GM18873 (cell line): Measurements from ENCODE around the gene CPED1.
"Not testable (repeated sequence)": the region's sequence is repeated elsewhere in the genome, so short reads cannot be mapped to it uniquely, and the experiment has no call there.

Source experiments
- ATAC-seq: cut with Tn5 transposase; IDR thresholded peaks from one replicate; pipeline ENCODE4 v1.9.1; 2021; ENCODE audit warnings: mild to moderate bottlenecking, moderate library complexity, moderate number of reproducible peaks; ENCODE audit not compliant: unreplicated experiment, low FRiP score

Gene CPED1

DNA sequence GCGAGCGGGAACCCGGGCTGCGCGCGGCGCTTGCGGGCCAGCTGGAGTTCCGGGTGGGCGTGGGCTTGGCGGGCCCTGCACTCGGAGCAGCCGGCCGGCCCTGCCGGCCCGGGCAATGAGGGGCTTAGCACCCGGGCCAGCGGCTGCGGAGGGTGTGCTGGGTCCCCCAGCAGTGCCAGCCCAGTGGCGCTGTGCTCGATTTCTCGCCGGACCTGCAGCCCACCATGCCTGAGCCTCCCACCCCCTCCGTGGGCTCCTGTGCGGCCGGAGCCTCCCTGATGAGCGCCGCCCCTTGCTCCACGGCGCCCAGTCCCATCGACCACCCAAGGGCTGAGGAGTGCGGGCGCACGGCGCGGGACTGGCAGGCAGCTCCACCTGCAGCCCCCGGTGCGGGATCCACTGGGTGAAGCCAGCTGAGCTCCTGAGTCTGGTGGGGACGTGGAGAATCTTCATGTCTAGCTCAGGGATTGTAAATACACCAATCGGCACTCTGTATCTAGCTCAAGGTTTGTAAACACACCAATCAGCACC, 71.5 kb downstream of the CPED1 start:
- ATAC-seq: not testable (repeated sequence)

DNA sequence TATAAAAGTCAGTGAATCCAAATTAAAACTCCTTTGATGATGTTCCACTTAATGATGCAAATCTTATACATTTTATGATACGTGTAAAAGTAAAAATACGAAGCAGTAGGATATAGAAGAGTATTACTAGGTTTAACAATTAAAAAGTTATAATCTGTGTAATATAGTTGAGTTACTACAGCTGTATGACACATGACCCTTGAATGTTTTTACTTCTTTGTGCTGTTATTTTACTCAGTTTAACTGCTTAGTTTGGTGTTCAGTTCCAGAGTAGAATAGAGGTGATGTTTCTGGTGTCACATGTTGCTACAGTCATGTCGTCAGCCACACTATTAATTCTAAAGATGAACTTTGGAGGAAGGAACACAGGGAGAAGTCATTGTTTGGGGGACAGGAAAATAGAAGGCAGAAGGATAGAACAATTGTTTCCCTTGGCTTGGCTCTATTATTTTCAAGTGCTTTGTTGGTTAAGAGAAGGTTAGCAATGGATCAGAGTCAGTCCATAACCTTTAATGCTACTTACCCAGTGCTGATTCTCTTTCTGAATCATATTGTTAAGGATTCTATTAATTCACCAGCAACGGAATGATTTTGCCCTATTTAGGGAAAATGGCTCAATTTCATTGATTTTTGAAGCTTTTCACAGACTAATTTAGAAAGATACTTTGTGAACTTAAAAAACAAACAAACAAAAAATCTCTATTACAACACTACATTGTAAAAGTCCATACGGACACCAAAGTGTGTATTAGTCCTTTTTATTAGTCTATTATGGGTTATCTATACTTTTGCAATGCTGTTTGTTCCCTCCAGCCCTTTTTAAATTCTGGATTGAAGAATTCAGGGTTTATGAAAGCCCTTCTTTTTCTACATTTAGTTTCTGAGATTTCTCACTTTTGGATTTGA, 73.4 kb downstream of the CPED1 start:
- no peak for ATAC-seq

DNA sequence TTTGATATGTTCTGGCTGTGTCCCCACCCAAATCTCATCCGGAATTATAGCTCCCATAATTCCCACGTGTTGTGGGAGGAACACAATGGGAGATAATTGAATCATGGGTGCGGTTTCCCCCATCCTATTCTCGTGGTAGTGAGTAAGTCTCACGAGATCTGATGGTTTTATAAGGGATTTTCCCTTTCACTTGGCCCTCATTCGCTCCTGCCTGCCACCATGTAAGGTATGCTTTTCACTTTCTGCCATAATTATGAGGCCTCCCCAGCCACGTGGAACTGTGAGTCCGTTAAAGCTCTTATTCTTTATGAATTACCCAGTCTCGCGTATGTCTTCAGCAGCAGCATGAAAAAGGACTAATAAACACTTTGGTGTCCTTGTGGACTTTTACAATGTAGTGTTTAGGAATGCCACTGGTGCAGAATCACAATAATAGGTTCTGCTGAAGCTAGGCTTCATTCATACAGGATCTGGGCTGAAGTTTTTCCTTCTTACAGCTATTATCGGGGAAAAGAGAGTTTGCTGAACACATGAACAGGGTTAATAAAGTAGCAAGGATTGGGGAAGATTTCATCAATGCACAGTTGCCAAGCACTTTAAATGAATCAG, 74.3 kb downstream of the CPED1 start:
- no peak for ATAC-seq

DNA sequence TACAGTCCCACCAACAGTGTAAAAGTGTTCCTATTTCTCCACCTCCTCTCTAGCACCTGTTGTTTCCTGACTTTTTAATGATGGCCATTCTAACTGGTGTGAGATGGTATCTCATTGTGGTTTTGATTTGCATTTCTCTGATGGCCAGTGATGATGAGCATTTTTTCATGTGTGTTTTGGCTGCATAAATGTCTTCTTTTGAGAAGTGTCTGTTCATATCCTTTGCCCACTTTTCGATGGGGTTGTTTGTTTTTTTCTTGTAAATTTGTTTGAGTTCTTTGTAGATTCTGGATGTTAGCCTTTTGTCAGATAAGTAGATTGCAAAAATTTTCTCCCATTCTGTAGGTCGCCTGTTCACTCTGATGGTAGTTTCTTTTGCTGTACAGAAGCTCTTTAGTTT, 79.2 kb downstream of the CPED1 start:
- ATAC-seq: not testable (repeated sequence)

DNA sequence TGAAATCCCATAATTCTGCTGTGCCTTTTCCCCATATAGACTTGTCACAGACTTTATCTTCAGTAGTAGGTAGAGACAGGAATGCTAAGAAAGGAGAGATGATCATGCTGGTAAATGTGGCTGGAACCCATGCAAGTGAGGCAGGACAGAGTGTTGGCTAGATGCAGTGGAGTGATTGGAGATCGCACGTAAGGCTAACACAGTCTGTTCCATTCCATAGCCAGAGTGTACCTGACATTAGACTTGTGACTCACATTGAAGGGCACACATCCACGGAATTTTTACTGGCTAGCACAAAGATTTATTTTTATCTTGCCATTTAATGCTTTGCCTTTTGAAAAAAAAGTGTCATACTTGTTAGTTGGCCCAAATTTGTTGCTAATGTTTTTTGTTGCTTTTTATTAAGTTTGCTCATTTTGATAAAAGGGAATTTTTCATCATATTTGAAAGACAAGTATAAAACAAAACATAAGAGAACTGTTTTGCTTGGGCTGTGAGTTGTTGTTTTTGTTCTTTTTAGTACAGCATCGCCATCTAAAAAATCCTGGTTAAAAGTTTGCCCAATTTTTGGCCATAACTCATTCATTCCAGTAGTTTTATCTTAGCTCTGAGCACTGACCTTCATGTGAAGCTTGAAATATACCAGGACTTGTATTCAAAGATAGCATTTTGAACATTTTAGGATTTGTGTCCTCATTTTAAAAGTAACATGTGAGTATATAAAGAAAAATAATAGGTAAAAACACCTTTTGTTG, 81.0 kb downstream of the CPED1 start:
- ATAC-seq: no peak

DNA sequence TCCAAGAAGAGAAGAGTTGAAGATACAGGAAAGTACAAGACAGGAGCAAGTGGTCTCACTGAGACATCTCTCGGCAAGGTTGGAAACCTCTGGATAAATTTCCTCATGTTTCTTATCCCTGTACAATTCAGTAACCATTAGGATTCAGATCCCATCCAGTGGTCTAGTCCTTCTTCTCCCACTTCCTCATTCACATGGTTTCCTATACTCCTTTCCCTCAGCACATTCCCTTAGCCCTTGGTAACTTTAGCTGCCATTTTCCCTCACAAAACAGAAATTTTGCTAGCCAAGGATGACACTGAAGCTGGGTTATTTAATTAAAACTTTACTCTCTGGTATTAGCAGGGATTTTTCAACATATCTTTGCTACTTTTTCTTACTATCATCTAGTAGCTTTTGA, 82.6 kb downstream of the CPED1 start:
- ATAC-seq: no peak

DNA sequence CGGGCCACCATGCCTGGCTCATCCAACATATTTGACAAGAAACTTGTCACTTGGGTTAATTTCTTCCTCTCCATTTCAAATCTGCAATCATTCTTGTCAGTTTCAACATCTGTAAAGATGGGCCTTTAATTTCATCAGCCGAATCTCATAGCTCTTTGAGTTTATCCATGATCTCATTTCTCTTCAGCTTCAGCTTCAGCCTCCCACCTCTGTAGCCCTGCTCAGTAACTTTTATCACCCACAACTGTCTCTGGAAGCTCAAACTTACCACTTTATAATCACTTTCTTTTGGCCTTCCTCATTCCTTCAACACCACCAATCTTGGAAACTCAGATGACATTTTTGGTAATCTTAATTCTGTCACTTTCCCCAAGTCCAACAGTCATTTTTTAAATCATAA, 83.2 kb downstream of the CPED1 start:
- no peak for ATAC-seq

DNA sequence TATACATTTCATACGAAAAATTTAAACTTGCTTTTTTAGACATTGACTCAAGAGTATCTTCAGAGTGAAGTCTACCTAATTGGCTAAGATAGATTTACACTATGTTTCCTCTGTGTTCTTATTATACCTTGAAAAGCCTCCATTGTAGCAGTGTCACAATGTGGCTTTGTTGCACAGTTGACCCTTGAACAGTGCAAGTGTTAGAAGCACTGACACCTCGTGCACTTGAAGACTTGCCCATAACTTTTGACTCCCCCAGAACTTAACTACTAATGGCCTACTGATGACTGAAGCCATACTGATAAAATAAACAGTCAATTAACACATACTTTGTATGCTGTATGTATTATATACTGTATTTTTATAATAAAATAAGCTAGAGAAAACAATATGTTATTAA, 84.3 kb downstream of the CPED1 start:
- ATAC-seq: no peak

DNA sequence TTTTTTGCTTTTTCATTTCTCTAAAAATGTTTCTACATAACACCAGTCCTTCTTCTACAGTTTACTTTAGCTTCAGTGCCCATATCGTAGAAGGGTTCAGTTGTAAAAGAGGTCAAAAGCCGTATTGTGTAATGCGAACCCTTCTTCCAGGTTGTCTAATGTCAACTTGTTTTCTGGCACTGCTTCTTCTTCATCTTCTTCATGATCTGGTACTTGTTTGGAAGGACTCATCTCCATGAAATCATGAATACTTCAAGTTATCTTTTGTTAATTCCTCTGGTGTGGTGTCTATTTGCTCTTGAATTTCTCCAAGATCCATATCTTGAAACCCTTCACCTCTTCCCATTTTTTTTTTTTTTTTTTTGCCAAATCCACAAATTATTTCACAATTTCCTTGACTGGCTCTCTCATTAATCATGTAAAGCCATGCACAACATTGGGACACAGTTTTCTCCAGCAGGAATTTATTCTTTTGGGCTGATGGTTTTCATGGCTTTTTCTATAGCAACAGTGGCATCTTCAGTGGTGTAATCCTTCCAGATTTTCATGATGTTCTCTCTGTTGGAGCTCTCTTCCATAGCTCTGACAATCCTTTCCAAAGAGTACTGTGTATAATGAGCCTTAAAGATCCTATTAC, 85.1 kb downstream of the CPED1 start:
- no peak for ATAC-seq

DNA sequence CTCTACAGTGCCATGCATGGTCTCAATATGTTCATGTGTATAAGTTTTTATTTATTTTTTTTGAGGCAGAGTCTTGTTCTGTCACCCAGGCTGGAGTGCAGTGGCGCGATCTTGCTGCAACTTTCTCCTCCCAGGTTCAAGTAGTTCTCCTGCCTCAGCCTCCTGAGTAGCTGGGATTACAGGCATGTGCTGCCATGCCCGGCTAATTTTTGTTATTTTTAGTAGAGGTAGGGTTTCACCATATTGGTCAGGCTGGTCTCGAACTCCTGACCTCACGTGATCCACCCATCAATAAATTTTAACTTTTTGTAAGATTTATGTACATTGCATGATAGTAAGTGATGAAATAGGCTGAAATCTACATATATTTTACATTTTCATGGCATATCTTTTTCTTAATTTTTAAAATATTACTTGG, 86.9 kb downstream of the CPED1 start:
- not testable (repeated sequence) for ATAC-seq

DNA sequence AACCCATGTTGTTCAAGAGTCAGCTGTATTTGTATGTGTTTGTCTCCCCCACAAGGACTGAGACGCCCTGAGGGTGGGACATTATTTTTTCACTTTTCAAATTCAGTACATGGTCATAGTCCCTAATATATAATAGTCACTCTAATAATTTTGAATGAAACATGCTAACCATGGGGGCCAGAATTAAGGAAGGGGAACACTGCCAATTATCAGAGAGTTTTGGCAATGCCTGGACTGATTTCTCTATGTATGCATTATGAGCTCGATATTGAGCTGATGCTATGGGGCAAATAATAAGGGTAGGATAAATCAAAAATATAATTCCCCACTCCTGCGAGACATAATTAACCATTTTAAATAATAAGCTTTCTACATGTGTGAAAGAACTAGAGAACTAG, 87.4 kb downstream of the CPED1 start:
- ATAC-seq: no peak

DNA sequence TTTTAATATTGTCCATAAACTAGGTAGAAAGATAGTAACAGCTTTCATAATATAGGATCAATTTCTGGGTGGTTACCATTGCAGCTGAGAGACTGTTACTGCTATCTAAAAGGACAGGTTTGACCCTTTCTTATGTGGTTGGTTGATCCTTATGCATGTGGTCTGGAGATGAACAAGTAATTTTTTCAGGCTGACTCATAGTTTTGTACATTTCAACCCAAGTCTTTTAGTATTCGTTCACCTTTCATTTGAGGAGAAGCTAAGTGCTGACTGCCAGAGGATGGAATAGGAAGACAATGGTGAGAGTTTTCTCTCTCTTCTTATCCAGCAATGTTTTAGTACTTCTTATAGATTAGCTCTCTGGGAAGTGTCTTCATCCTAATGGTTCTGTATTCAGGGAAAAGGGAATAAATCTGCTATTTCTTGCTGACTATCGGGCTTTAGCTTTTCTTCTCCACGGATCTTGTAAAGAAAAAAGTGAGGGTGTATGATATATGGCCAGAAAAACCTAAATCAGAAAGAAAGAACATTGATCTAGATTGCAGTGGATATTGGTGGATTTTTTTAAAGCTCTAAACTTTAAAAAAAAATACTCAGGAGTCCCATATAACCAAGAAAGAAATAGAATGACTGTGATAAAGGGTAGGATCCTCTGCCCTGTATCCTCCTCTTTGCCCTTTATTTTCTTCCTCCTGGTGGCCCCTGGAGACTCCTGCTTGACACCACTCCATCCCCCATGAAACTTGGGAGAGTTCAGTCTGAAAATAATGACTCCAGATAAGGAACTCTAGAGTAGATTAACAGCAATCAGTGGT, 88.0 kb downstream of the CPED1 start:
- ATAC-seq: no peak

DNA sequence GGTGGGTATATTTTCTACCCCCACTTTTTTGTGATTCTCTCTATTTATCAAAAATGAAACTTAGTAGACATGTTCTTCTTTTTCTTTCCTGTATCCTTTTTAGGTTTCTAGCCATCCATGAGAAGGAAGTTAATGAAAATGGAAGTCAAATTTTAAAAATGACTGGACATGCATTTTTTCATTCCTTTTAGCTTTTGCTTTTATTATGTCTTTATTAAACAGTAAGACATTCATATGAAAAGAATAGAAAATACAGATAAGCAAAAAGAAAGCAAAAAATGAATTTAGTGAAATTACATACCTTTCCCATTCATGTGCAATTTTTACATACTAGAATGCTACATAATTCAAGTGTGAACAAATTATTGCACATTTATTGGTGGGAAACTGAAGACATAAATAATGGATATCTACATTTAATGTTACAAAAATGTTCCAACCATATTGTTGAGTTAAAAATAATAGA, 88.7 kb downstream of the CPED1 start:
- no peak for ATAC-seq

DNA sequence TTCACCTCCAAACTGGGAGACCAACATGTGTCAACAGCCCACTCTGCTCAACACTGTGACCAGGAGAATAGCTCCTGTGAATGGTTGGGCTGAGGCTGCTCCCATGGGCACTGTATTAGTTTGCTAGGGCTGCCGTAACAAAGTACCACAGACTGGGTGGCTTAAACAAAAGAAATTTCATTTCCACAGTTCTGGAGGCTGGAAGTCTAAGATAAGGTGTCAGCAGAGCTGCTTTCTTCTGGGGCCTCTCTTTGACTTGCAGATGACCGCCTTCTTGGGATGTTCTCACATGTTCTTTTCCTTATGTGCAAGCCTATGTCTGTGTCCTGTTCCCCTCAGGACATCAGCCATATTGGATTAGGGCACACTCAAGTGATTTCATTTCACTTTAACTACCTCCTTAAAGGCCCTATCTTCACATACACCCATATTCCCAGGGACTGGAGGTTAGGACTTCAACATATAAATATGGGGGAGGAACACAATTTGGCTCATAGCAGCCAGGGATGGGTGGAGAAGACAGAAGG, 90.3 kb downstream of the CPED1 start:
- ATAC-seq: no peak

DNA sequence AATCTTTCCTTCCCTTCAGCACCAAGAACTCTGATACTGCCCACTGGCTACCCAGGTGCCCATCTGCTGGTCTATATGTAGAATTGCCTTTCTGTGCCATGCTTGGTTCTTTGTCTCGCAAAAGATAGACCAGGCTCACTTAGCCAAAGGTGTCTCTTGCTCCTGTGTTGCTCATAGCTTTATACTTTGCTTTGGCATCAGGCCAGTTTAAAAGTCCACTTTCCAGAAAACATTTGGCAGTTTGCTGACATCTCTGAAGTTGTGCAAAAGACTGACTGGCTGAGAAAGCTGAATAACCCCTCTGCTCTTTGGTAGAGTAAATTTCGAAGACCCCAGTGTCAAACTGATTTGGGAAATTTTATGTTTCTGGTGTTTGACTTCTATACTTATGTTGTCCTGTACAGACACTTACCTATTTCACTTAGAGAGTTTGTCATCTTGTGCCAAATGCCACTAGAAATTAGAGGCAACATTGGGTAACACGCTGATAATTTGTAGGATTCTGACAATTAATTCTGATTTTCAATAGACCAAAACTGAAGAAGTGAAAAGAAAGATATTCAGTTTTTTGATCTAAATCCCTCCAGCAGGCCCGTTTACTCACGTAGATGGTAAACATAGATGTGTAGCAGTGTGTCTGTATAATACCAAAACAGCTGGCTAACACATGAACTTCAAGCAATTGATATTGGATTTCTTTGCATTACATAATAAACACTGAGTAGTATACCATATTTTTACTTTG, 91.1 kb downstream of the CPED1 start:
- no peak for ATAC-seq

DNA sequence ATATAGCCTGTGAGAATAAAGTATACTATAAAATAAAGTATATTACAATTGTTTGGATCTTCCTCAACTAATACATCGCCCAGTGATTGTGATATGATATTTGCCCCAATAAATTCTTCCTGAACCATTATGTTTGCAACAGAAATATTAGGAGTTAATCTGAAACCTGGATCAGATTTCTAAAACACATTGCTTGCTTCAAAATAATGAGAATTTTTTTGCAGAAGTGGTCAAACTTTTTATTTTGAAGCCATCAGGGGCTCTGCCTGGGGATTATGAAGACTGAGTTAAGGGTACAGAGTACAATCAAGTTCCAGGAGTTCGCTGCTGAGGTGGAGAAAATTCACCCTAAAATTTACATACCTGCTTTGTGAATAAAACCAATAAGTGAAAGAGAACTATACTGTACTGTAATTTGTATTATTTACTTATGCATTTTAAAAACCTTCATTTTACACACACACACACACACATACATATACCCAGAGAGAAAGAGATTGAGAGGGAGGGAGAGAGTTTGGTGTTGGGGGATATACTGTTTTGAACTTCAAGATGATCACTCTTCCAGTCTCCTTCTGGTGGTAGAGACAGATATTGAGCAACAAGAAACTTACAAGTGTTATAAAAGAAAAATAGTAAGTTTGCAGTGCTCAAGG, 91.9 kb downstream of the CPED1 start:
- no peak for ATAC-seq

DNA sequence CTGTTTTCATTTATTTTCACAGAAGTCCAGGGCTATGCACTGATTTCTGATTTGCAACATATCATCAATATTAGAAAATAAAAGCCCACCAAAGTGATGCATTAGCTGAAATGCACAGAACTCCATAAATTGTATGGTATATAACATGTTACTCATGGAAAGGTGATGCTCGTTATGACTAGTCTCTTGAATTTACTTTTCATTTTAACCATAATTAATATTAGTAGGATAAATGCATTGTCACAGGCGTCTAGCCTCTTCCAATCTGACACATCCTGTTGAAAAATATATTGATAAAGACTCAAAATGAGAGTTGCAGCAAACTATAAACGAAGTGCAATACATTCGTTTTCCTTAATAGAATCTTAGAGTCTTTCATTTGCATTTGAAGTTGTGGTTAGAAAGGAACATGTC, 92.4 kb downstream of the CPED1 start:
- no peak for ATAC-seq

DNA sequence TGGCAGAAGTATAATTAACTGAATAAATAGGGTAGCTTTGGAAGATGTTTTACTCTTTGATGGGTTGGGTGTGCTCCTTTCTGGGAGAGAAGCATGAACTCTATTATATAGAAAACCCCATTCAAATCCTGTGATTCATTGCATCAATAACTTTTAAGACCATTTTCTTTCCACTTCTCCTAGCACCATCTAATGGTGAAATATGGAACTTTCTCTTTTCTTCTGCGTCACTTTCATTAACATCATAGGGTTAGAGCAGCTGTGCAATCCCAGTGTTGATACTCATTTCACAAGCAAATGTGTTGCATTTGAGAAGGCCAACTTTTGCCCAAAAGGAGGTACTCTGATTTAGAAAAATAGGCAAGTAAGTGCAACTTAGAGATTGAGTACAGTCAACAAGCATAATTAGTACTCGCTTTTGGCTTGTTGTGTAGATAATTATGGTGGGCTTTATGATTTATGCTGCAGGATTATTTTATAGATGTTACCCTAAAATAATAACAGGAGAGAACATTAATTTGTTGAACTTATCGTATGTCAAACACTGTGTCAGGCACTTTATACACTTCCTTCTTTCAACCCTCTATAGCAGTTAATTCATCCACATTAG, 92.9 kb downstream of the CPED1 start:
- ATAC-seq: peak; percentile 93
